Measurements from ENCODE around the gene DCHS1. TPM values are rescaled to one million over a fixed set of nuclear protein-coding genes. Genes with fewer than 3 reads are reported as not detected.

The DCHS1 gene
- total and polyA plus RNA-seq, 2 of the 13 experiments (the other 11 are each of a cell fraction or from before 2014, with no cell fraction given), result under 0.01 to 0.03 TPM

DNA sequence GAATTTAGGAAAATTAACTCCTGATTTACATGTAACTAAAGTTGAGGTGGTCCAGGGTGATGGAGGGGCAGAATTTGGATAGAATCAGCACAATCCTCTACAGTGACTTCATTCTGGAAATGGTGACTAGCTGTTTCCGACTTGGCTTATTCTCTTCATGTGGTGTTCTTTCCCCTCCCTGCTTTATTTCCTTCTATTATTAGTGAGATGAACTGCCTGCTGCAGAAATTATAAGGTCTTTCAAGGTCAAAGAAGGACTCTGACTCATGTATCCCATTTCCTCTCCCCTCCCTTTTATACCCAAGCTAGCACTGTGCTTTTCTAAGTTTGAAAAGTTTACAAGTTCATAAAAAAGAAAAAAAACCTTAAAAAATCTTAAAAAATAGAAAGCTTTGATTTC lies 39.8 kb upstream of the DCHS1 start:
- H2AFZ ChIP-seq (ENCODE audit: low read length), result no peak overlapping the region
- peaks cover 0 to 9% of the 10 kb centered on the region in 2 experiments; a peak in 2 of 5 replicates for H3K27me3 ChIP-seq (ENCODE audit: control insufficient read depth in 1 of 2, insufficient read depth in 2 of 2, low read length in 2 of 2)
- H3K9ac ChIP-seq (ENCODE audit: insufficient read depth, low read depth, low read length), result no peak overlapping the region
- ATAC-seq (no peak), DNase-seq (ENCODE audit: low spot score) (no peak), FAIRE-seq (no peak)
- ChIA-PET CTCF (ENCODE audit: low intra/inter-chr PET ratio, low total read pairs) (no interaction called here), POLR2A (no interaction called here)
- H3K4me2 ChIP-seq (ENCODE audit: low read depth, low read length), result no peak overlapping the region
- no peaks in the 10 kb centered on the region for H3K79me2 ChIP-seq (ENCODE audit: insufficient read depth, low read length)
- whole genome bisulfite sequencing (ENCODE audit: low lambda C conversion rate), result 5% methylated on average over 1 of the region's 1 CpG
- no peak overlapping the region for H3K4me3 ChIP-seq (replicated peaks in 1 of 3; ENCODE audit: insufficient read depth in 1 of 3, low read depth in 2 of 3, low read length in 3 of 3)
- BruUV-seq (replicated peaks), result no TSS peak
- H3K36me3 ChIP-seq (replicated peaks in 1 of 2; ENCODE audit: control insufficient read depth in 1 of 2, insufficient read depth in 2 of 2, low read length in 2 of 2), result no peaks in the 10 kb centered on the region
- no peaks in the 10 kb centered on the region for H3K9me3 ChIP-seq (ENCODE audit: low read length)
- H3K4me1 ChIP-seq (ENCODE audit: insufficient read depth, low read length), result peaks cover 5% of the 10 kb centered on the region; the same call in 1 of the 2 replicates
- no peaks in the 10 kb centered on the region for H4K20me1 ChIP-seq (ENCODE audit: insufficient read depth, low read length)
- H3K27ac ChIP-seq (ENCODE audit: extremely low read length, insufficient read depth, low read length), result no peak overlapping the region
- in situ Hi-C loops (cut with HindIII; ENCODE audit: extremely low pct_ligation_motif_present, low pct_unique_long_range_greater_than_20kb) (no loop called here), intact Hi-C loops (cut with micrococcal nuclease; ENCODE audit: unreplicated experiment) (no loop called here)
- TF ChIP-seq ZNF326 (CRISPR knock-in tag; IDR thresholded peaks at IDR 0.05; ENCODE audit: borderline replicate concordance) (no peak), SRSF4 (IDR thresholded peaks at IDR 0.05; ENCODE audit: low read depth, low read length, poor library complexity, severe bottlenecking) (no peak), CBX1 (IDR thresholded peaks at IDR 0.05; ENCODE audit: low read depth) (no peak), RBM39 (IDR thresholded peaks at IDR 0.05; ENCODE audit: low read depth, low read length, poor library complexity, severe bottlenecking) (no peak), ZFY (CRISPR knock-in tag; IDR thresholded peaks at IDR 0.05) (no peak), RAD21 (CRISPR knock-in tag; IDR thresholded peaks at IDR 0.05) (no peak)

DNA sequence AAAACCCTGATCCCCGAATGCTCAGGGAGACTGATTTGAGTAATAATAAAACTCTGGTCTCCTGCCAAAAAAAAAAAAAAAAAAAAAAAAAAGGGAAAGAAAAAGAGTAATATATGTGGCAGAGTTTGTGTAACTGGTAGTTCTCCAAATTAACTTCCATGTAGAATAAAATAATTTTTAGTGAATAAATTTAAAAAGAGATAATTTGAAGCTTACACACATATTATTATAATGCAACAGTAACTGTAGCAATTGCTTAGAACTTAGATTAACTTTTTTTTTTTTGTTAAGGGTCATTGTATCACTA lies 38.6 kb upstream of the DCHS1 start:
- Histone ChIP-seq H3K9ac (ENCODE audit: insufficient read depth, low read depth, low read length) (no peak overlapping the region), H3K36me3 (replicated peaks in 1 of 2; ENCODE audit: control insufficient read depth in 1 of 2, insufficient read depth in 2 of 2, low read length in 2 of 2) (no peaks in the 10 kb centered on the region), H3K4me1 (ENCODE audit: insufficient read depth, low read length) (peaks cover 13% of the 10 kb centered on the region; the same call in 1 of the 2 replicates), H3K4me2 (ENCODE audit: low read depth, low read length) (no peak overlapping the region), H3K27me3 (ENCODE audit: control insufficient read depth in 1 of 2, insufficient read depth in 2 of 2, low read length in 2 of 2) (peaks cover 0 to 9% of the 10 kb centered on the region in 2 experiments; a peak in 2 of 5 replicates), H3K4me3 (replicated peaks in 1 of 3; ENCODE audit: insufficient read depth in 1 of 3, low read depth in 2 of 3, low read length in 3 of 3) (no peak overlapping the region), H4K20me1 (ENCODE audit: insufficient read depth, low read length) (no peaks in the 10 kb centered on the region), H3K27ac (ENCODE audit: extremely low read length, insufficient read depth, low read length) (no peak overlapping the region), H3K79me2 (ENCODE audit: insufficient read depth, low read length) (no peaks in the 10 kb centered on the region), H2AFZ (ENCODE audit: low read length) (no peak overlapping the region), H3K9me3 (ENCODE audit: low read length) (no peaks in the 10 kb centered on the region)
- WGBS (ENCODE audit: low lambda C conversion rate), result 0% methylated on average over 1 of the region's 1 CpG
- ChIA-PET POLR2A (no interaction called here), CTCF (ENCODE audit: low intra/inter-chr PET ratio, low total read pairs) (no interaction called here)
- no peak for DNase-seq (ENCODE audit: low spot score)
- in situ Hi-C loops (cut with HindIII; ENCODE audit: extremely low pct_ligation_motif_present, low pct_unique_long_range_greater_than_20kb) (no loop called here), intact Hi-C loops (cut with micrococcal nuclease; ENCODE audit: unreplicated experiment) (no loop called here)
- no peak for ATAC-seq
- no TSS peak for BruUV-seq (replicated peaks)
- FAIRE-seq, result no peak
- TF ChIP-seq JUNB (CRISPR knock-in tag; IDR thresholded peaks at IDR 0.05; ENCODE audit: borderline replicate concordance), result no peak
- no peak for TF ChIP-seq MXD4 (CRISPR knock-in tag; IDR thresholded peaks at IDR 0.05)
- TF ChIP-seq, protein P1, sequence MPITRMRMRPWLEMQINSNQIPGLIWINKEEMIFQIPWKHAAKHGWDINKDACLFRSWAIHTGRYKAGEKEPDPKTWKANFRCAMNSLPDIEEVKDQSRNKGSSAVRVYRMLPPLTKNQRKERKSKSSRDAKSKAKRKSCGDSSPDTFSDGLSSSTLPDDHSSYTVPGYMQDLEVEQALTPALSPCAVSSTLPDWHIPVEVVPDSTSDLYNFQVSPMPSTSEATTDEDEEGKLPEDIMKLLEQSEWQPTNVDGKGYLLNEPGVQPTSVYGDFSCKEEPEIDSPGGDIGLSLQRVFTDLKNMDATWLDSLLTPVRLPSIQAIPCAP (CRISPR knock-in tag; IDR thresholded peaks at IDR 0.05; ENCODE audit: low read depth), result no peak
- TF ChIP-seq MIXL1 (CRISPR knock-in tag; IDR thresholded peaks at IDR 0.05), result no peak
- no peak for TF ChIP-seq MEIS1 (CRISPR knock-in tag; IDR thresholded peaks at IDR 0.05; ENCODE audit: borderline replicate concordance)
- TF ChIP-seq, protein P2, sequence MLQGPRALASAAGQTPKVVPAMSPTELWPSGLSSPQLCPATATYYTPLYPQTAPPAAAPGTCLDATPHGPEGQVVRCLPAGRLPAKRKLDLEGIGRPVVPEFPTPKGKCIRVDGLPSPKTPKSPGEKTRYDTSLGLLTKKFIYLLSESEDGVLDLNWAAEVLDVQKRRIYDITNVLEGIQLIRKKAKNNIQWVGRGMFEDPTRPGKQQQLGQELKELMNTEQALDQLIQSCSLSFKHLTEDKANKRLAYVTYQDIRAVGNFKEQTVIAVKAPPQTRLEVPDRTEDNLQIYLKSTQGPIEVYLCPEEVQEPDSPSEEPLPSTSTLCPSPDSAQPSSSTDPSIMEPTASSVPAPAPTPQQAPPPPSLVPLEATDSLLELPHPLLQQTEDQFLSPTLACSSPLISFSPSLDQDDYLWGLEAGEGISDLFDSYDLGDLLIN (CRISPR knock-in tag; IDR thresholded peaks at IDR 0.05; ENCODE audit: borderline replicate concordance), result no peak
- TF ChIP-seq HNF4A (CRISPR knock-in tag; IDR thresholded peaks at IDR 0.05), result no peak
- TF ChIP-seq PHB2 (IDR thresholded peaks at IDR 0.05; ENCODE audit: partially characterized antibody), result no peak
- TF ChIP-seq ZNF230 (CRISPR knock-in tag; IDR thresholded peaks at IDR 0.05), result no peak
- no peak for TF ChIP-seq MTA3 (CRISPR knock-in tag; IDR thresholded peaks at IDR 0.05)
- TF ChIP-seq ZNF782 (CRISPR knock-in tag; IDR thresholded peaks at IDR 0.05; ENCODE audit: borderline replicate concordance), result no peak
- no peak for TF ChIP-seq FOXA1 (IDR thresholded peaks at IDR 0.05)
- TF ChIP-seq FOXA1 (CRISPR knock-in tag; IDR thresholded peaks at IDR 0.05), result no peak
- TF ChIP-seq RELA (CRISPR knock-in tag; IDR thresholded peaks at IDR 0.05), result no peak
